Measurements from ENCODE around the gene USP34. TPM values are rescaled to one million over a fixed set of nuclear protein-coding genes. Genes with fewer than 3 reads are reported as not detected.
A peak's percentile ranks its signal among the peaks of the same experiment; 100 is the strongest.
"Not testable (repeated sequence)": the region's sequence is repeated elsewhere in the genome, so short reads cannot be mapped to it uniquely, and the experiment has no call there.

USP34 gene
- total RNA-seq, 4 donors from 2014 or later: 120 to 210 (median 157) TPM

GRCh38 chr2:61478086-61478485 lies 7.2 kb upstream of the USP34 start:
- no peak for ATAC-seq
- no peaks in the 10 kb centered on the region for H3K9me3 ChIP-seq
- H3K27ac ChIP-seq: no peak overlapping the region
- H3K4me1 ChIP-seq: no peaks in the 10 kb centered on the region
- H3K27me3 ChIP-seq: no peaks in the 10 kb centered on the region
- no peak for TF ChIP-seq EP300 (IDR thresholded peaks at IDR 0.05)
- no peak for TF ChIP-seq POLR2A (IDR thresholded peaks at IDR 0.05)
- TF ChIP-seq CTCF (IDR thresholded peaks at IDR 0.05): no peak
- TF ChIP-seq POLR2AphosphoS5 (IDR thresholded peaks at IDR 0.05): no peak
- WGBS, 2 donors (ENCODE audit: low coverage in 1 of 2): 81% methylated on average over 5 to 6 of the region's 6 CpGs
- no peak overlapping the region for H3K4me3 ChIP-seq
- H3K36me3 ChIP-seq: peaks cover 0 to 70% of the 10 kb centered on the region in 2 donors

GRCh38 chr2:61476929-61477589 lies 6.2 kb upstream of the USP34 start:
- H3K4me3 ChIP-seq, H3K27me3 ChIP-seq, ATAC-seq, H3K27ac ChIP-seq, H3K4me1 ChIP-seq, H3K9me3 ChIP-seq: not testable (repeated sequence)
- peaks cover 0 to 60% of the 10 kb centered on the region in 2 donors for H3K36me3 ChIP-seq
- 91 to 92% methylated on average over 1 to 10 of the region's 12 CpGs for WGBS, 2 donors (ENCODE audit: low coverage in 1 of 2)

- Histone ChIP-seq H3K4me3 (peak overlapping the region; percentile 65 to 71), H3K9me3 (no peaks in the 10 kb centered on the region), H3K27ac (peak overlapping the region; percentile 93 to 100 (median 96)), H3K36me3 (peaks cover 0 to 17% of the 10 kb centered on the region in 2 donors), H3K4me1 (peaks cover 0 to 33% (median 5%) of the 10 kb centered on the region in 3 donors), H3K27me3 (no peaks in the 10 kb centered on the region)
- no peak for ATAC-seq
- TF ChIP-seq POLR2AphosphoS5 (IDR thresholded peaks at IDR 0.05): no peak
- WGBS, 2 donors (ENCODE audit: low coverage in 1 of 2): 6 to 27% methylated on average over 6 to 9 of the region's 19 CpGs
Measured at GRCh38 chr2:61471905-61472805, 1.3 kb upstream of the USP34 start.

DNA sequence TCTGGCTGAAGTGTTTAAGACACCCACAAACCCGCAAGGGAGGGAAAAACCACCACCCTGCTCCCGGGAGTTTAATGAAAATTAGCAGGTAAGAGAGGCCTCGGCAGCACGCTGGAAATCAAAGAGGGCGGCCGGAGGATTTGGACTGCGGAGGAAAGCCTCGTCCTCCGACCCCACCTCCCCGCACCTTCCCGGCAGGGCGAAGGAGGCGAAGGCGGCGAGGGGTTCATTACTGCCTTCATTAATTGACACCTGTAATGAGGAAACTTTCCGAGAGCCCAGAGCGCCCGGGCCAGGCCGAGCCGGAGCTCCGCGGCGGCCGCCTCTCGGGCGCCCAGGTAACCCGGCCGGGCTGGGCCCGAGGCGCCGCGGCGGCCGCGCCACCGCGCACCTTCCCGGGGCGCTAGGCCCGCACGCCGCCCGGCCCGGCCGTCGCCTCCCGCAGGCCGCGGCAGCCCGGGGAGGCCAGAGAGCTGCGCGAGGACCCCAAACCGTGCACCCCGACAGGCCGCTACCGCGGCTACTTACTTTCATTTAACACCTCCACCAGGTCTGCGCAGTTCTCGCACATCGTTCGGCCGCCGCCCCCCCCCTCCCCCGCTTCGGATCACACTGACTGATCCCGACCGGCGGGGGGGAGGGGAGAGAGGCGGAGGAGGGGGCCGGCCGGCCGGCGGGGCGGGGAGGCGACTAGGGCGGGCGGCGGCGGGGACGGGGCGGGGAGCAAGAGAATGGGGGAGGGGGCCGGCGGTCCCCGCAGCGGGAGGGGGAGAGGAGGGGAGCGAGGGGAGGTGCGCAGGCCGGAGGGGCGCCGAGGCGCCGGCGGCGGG lies 550 bp downstream of the USP34 start:
- H3K27ac ChIP-seq: peak overlapping the region; percentile 93 to 100 (median 96)
- TF ChIP-seq EP300 (IDR thresholded peaks at IDR 0.05): no peak
- TF ChIP-seq POLR2AphosphoS5 (IDR thresholded peaks at IDR 0.05): peak; percentile 6
- TF ChIP-seq CTCF (IDR thresholded peaks at IDR 0.05): peak in 1 of 4 experiments; percentile 8
- TF ChIP-seq POLR2A (IDR thresholded peaks at IDR 0.05): peak; percentile 9 to 16
- H3K27me3 ChIP-seq: no peaks in the 10 kb centered on the region
- peak; percentile 75 for ATAC-seq
- WGBS, 2 donors (ENCODE audit: low coverage in 1 of 2): 0% methylated on average over 6 to 7 of the region's 94 CpGs
- H3K9me3 ChIP-seq: no peaks in the 10 kb centered on the region
- peaks cover 0 to 6% of the 10 kb centered on the region in 2 donors for H3K36me3 ChIP-seq
- H3K4me1 ChIP-seq: peaks cover 0 to 51% (median 5%) of the 10 kb centered on the region in 3 donors
- peak overlapping the region; percentile 65 to 71 for H3K4me3 ChIP-seq

DNA sequence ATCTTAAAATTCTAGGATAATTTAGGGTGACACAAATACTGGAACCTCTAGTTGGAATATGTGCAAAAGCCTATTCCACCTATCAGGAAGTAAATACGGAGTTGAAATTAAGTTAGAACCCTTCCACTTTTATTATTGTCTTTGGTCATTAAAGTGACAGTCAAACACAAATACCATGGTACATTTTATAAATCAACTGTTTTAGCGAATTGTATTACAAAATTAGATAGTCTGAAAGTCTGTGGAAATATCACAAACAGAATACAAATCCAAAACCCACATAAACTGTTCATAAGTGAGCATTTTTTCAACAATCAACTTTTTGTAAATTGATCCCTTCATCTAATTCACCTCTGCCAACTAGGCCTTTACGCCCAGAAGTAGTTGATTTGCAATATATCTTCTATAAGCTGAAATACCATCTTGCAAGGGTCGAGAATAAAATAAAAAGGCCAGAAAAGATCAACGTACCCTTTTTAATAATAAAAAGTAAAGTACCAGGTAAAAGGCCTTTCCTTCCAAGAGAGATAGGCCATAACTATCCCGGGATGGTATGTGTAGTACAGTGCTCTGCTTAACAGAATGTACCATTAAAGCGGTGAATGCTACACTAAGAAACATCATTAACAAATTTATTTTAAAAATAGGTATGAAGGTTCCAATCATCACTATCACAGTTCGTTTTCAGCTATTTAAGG lies 1.3 kb downstream of the USP34 start:
- Histone ChIP-seq H3K9me3 (no peaks in the 10 kb centered on the region), H3K27me3 (no peaks in the 10 kb centered on the region), H3K36me3 (peaks cover 0 to 6% of the 10 kb centered on the region in 2 donors), H3K4me3 (peak overlapping the region; percentile 65 to 71), H3K27ac (peak overlapping the region; percentile 93 to 100 (median 96)), H3K4me1 (peaks cover 0 to 58% (median 5%) of the 10 kb centered on the region in 3 donors)
- TF ChIP-seq CTCF (IDR thresholded peaks at IDR 0.05) (no peak), POLR2AphosphoS5 (IDR thresholded peaks at IDR 0.05) (no peak), POLR2A (IDR thresholded peaks at IDR 0.05) (no peak), EP300 (IDR thresholded peaks at IDR 0.05) (no peak)
- ATAC-seq: no peak
- WGBS, 2 donors (ENCODE audit: low coverage in 1 of 2): 2 to 7% methylated on average over 8 of the region's 8 CpGs

DNA sequence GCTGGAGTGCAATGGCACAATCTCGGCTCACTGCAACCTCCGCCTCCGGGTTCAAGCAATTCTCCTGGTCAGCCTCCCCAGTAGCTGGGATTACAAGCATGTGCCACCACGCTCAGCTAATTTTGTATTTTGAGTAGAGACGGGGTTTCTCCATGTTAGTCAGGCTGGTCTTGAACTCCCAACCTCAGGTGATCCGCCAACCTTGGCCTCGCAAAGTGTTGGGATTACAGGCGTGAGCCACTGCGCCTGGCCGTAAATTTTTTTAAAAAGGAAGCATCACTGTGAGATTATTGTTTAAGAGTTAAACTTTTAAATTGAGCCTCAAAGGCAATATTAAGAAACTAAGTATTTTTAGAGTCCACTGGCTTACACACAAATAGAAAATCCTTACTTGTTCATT lies 2.7 kb downstream of the USP34 start:
- not testable (repeated sequence) for ATAC-seq, H3K9me3 ChIP-seq, H3K36me3 ChIP-seq, H3K27me3 ChIP-seq, H3K4me3 ChIP-seq
- peak overlapping the region in 3 of 4 donors; percentile 11 to 97 (median 96) for H3K27ac ChIP-seq
- 84 to 92% methylated on average over 4 to 10 of the region's 10 CpGs for WGBS, 2 donors (ENCODE audit: low coverage in 1 of 2)
- peaks cover 0 to 72% (median 8%) of the 10 kb centered on the region in 3 donors for H3K4me1 ChIP-seq

Measured in gastroesophageal sphincter (tissue), 4 donors.